Fibroblast of lung (primary cell): ENCODE data around the gene CEP152. TPM values are rescaled to one million over a fixed set of nuclear protein-coding genes. Genes with fewer than 3 reads are reported as not detected.

Experiments used
- DNase-seq, 2 donors: peaks; one replicate each; pipeline versions ENCODE4 v3.0.0 to v3.0.0-alpha.2; 2010; ENCODE audit warnings: low read depth in 2 of 2
- H2AFZ ChIP-seq: 2 replicates; pipeline ENCODE4 v1.5.1; 2012; ENCODE audit warnings: low read length, control low read depth, inconsistent platforms
- H3K27ac ChIP-seq: 2 replicates; pipeline ENCODE4 v1.5.1; 2011; ENCODE audit warnings: low read length, control low read depth; ENCODE audit not compliant: insufficient read depth
- H3K27me3 ChIP-seq: 2 replicates; pipeline ENCODE4 v1.5.1; 2011; ENCODE audit warnings: mild to moderate bottlenecking, low read length; ENCODE audit not compliant: control insufficient read depth, insufficient read depth
- H3K36me3 ChIP-seq: 2 replicates; pipeline ENCODE4 v1.5.1; 2011; ENCODE audit warnings: low read length; ENCODE audit not compliant: control insufficient read depth, insufficient read depth
- H3K4me1 ChIP-seq: 2 replicates; pipeline ENCODE4 v1.5.1; 2011; ENCODE audit warnings: low read length; ENCODE audit not compliant: control insufficient read depth, insufficient read depth; ENCODE audit errors: extremely low read depth
- H3K4me2 ChIP-seq: 2 replicates; pipeline ENCODE4 v1.5.1; 2011; ENCODE audit warnings: low read length, control low read depth; ENCODE audit not compliant: insufficient read depth; ENCODE audit errors: extremely low read depth
- H3K4me3 ChIP-seq, 4 experiments: fragments of 200-600 bp in 1 of 4; sonication (generic) in 1 of 4; replicated peaks in 1 of 4; 2 replicates each; pipeline ENCODE4 v1.5.1; 2011 to 2016; ENCODE audit warnings: low read length in 4 of 4, low read depth in 3 of 4, mild to moderate bottlenecking in 3 of 4, control low read depth in 2 of 4, inconsistent platforms in 1 of 4, mixed read lengths in 1 of 4; ENCODE audit not compliant: insufficient read depth in 1 of 4; ENCODE audit errors: control extremely low read depth in 1 of 4
- H3K79me2 ChIP-seq: 2 replicates; pipeline ENCODE4 v1.5.1; 2012; ENCODE audit warnings: mild to moderate bottlenecking, low read length, inconsistent platforms; ENCODE audit not compliant: control insufficient read depth, insufficient read depth
- H3K9ac ChIP-seq: 2 replicates; pipeline ENCODE4 v1.5.1; 2011; ENCODE audit warnings: mild to moderate bottlenecking, low read length, control low read depth; ENCODE audit not compliant: insufficient read depth
- H3K9me3 ChIP-seq: 2 replicates; pipeline ENCODE4 v1.5.1; 2012; ENCODE audit warnings: low read depth, low read length; ENCODE audit not compliant: control insufficient read depth, insufficient read depth
- H4K20me1 ChIP-seq: 2 replicates; pipeline ENCODE4 v1.5.1; 2011; ENCODE audit warnings: low read length; ENCODE audit not compliant: control insufficient read depth, insufficient read depth; ENCODE audit errors: extremely low read depth
- EZH2 ChIP-seq: IDR thresholded peaks from 2 replicates; pipeline ENCODE4 v1.5.1; 2012; ENCODE audit warnings: low read length, control low read depth, mild to moderate bottlenecking; ENCODE audit errors: missing control alignments
- polyA plus RNA-seq, 2 donors: library from polyadenylated mRNA; depleted of rRNA in 1 of 2; stranded (reverse) in 1 of 2; unstranded in 1 of 2; fragments of >200 nt; gene quantifications; 2 replicates each; pipeline ENCODE4 v1.2.1, GENCODE V29; 2011 to 2012; ENCODE audit warnings: missing spikeins in 1 of 2
- total RNA-seq: library from RNA; depleted of rRNA; stranded (reverse); fragments of >200 nt; gene quantifications from 2 replicates; pipeline ENCODE4 v1.2.1, GENCODE V29; 2014
- TF ChIP-seq, protein P1 (sequence below), 2 donors: IDR thresholded peaks in 1 of 2; conservative IDR thresholded peaks in 1 of 2; 1 replicate in 1 of 2; 2 replicates in 1 of 2; pipeline ENCODE4 v1.5.1; 2011 to 2012; ENCODE audit warnings: low read length in 2 of 2, control low read depth in 1 of 2, inconsistent platforms in 1 of 2, low read depth in 1 of 2, mild to moderate bottlenecking in 1 of 2

CEP152 gene
- total and polyA plus RNA-seq, 2 donors (not counting 1 experiment from before 2014, with no cell fraction given) = 0.72 to 7.8 TPM

DNA sequence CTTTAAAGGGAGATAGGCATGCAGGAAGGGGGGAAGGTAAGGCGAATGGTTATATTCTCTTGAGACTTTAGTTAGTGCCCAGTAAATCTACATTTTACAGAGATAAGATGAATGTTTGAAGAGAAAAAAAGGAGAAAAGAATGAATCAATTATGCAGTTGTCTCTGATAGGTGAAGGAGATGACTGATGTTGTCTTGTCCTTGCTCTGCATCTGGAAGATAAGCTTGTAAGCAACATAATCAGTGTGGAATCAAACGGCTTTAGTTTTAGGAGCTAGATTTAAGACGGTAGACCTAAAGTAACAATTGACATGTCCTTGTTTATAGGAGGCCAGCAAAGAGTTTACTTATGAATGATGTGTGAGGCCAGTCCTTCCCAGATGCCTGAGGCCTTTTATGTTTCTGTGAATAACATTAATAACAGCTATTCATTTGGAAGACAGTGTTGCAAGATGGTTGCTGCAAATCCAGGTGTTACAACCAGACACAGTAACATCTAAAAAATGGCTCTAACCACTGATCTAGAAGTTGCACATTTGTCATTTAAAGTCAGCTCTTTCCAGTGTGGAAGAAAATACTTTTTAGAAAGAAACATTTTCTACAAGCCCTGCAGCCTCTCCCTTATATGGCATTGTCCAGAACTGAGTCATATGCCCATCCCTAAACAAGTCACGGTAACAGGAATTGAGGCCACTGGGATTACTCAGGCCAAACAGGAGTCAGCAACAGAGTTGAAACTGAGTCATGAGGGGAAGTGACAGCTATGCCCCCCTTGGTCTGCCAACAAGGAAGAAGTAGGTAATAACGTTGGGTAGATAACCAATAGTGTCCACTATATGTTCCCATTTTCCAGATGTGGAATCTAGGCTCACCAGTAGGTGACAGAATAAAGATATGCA is 87.9 kb downstream of the CEP152 start:
- Histone ChIP-seq H3K4me2 (peak overlapping the region; percentile 32), H3K27me3 (no peaks in the 10 kb centered on the region), H3K27ac (peak overlapping the region; percentile 60), H3K79me2 (no peaks in the 10 kb centered on the region), H2AFZ (no peak overlapping the region), H4K20me1 (no peaks in the 10 kb centered on the region), H3K9ac (no peak overlapping the region), H3K4me1 (peaks cover 7% of the 10 kb centered on the region), H3K4me3 (no peak overlapping the region), H3K36me3 (no peaks in the 10 kb centered on the region), H3K9me3 (no peaks in the 10 kb centered on the region)
- DNase-seq = peak; percentile 78 to 93
- TF ChIP-seq, protein P1, sequence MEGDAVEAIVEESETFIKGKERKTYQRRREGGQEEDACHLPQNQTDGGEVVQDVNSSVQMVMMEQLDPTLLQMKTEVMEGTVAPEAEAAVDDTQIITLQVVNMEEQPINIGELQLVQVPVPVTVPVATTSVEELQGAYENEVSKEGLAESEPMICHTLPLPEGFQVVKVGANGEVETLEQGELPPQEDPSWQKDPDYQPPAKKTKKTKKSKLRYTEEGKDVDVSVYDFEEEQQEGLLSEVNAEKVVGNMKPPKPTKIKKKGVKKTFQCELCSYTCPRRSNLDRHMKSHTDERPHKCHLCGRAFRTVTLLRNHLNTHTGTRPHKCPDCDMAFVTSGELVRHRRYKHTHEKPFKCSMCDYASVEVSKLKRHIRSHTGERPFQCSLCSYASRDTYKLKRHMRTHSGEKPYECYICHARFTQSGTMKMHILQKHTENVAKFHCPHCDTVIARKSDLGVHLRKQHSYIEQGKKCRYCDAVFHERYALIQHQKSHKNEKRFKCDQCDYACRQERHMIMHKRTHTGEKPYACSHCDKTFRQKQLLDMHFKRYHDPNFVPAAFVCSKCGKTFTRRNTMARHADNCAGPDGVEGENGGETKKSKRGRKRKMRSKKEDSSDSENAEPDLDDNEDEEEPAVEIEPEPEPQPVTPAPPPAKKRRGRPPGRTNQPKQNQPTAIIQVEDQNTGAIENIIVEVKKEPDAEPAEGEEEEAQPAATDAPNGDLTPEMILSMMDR (conservative IDR thresholded peaks at IDR 0.05 in 1 of 2, IDR thresholded peaks at IDR 0.05 in 1 of 2; ENCODE audit: low read depth in 1 of 2, low read length in 2 of 2) = no peak
- no peak for TF ChIP-seq EZH2

DNA sequence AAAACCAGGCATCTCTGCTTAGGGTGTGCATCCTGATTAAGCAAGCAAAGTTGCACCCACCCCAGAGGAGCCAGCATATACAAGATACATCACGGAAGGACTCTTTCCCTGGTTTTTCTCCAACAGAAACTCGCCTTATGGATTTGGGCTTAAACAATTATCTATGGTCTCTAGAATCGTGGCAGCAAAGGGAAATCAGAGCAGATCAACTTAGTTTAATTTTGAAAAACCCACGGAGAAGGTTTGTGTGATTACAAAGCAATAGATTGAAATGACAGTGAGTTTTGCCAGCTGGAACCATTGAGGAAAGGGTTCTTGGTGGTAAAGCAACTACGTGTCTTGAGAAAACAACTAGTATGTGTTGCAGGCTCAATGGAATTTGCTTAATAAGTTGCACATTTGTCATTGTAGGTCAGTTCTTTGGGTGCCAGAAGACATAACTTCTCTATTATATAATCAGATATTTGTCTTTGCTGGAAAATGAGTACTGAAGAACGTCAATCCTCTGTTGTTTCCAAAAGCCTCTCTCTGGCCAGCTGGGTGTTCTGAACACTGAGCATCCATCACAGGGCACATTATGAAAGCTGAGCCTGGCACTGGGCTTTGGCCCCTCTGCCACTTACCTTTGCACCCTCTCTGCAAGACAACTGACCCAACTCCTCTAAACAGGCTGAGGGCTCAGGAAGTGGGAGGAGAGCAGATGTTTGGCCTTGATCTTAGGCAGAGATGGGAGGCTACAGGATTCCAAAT is 89.6 kb downstream of the CEP152 start:
- Histone ChIP-seq H3K36me3 (no peaks in the 10 kb centered on the region), H3K9ac (no peak overlapping the region), H3K27me3 (no peaks in the 10 kb centered on the region), H3K9me3 (no peaks in the 10 kb centered on the region), H3K79me2 (no peaks in the 10 kb centered on the region), H3K4me2 (peak overlapping the region; percentile 34), H3K4me1 (peaks cover 7% of the 10 kb centered on the region), H4K20me1 (no peaks in the 10 kb centered on the region), H3K27ac (no peak overlapping the region), H3K4me3 (no peak overlapping the region), H2AFZ (no peak overlapping the region)
- DNase-seq = peak; percentile 58 to 86
- TF ChIP-seq, protein P1 (conservative IDR thresholded peaks at IDR 0.05 in 1 of 2, IDR thresholded peaks at IDR 0.05 in 1 of 2; ENCODE audit: low read depth in 1 of 2, low read length in 2 of 2) = no peak
- no peak for TF ChIP-seq EZH2

DNA sequence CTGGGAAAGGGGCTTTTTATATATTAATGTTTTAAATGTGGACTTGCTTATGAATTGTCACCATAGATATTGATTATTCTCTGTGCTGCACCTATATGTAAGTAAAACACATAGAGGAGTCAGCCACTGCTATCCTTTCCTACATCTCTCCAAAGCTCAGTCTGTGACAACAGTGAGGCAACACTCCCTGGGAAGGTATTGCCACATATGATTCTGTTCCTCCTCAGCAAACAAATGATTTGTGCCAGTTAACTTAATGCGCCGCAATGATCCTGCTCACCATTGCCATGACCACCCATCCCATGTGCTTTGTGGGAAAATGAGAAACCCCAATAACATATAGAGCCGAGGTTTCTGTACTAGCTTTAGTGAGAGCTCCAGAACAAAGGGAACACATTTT is 90.2 kb downstream of the CEP152 start:
- H3K36me3 ChIP-seq = no peaks in the 10 kb centered on the region
- H3K27me3 ChIP-seq = no peaks in the 10 kb centered on the region
- DNase-seq = peak in 1 of 2 donors; percentile 13
- TF ChIP-seq, protein P1 (conservative IDR thresholded peaks at IDR 0.05 in 1 of 2, IDR thresholded peaks at IDR 0.05 in 1 of 2; ENCODE audit: low read depth in 1 of 2, low read length in 2 of 2) = no peak
- no peak for TF ChIP-seq EZH2
- no peaks in the 10 kb centered on the region for H3K9me3 ChIP-seq
- H3K4me3 ChIP-seq = no peak overlapping the region
- H4K20me1 ChIP-seq = no peaks in the 10 kb centered on the region
- no peak overlapping the region for H3K27ac ChIP-seq
- no peaks in the 10 kb centered on the region for H3K79me2 ChIP-seq
- H3K9ac ChIP-seq = no peak overlapping the region
- H3K4me1 ChIP-seq = peaks cover 7% of the 10 kb centered on the region
- no peak overlapping the region for H2AFZ ChIP-seq
- H3K4me2 ChIP-seq = no peak overlapping the region
